Activated T-cell treated with anti-CD3 and anti-CD28 coated beads for 1 hour (primary cell): ENCODE results near the gene DOK7.

Experiments used
- DNase-seq: peaks from one replicate; pipeline ENCODE4 v3.0.0-alpha.2; 2020; ENCODE audit warnings: low read depth

The DOK7 gene, protein sequence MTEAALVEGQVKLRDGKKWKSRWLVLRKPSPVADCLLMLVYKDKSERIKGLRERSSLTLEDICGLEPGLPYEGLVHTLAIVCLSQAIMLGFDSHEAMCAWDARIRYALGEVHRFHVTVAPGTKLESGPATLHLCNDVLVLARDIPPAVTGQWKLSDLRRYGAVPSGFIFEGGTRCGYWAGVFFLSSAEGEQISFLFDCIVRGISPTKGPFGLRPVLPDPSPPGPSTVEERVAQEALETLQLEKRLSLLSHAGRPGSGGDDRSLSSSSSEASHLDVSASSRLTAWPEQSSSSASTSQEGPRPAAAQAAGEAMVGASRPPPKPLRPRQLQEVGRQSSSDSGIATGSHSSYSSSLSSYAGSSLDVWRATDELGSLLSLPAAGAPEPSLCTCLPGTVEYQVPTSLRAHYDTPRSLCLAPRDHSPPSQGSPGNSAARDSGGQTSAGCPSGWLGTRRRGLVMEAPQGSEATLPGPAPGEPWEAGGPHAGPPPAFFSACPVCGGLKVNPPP

GRCh38 chr4:3462790-3463415 is at the start of gene DOK7:
DOK7 (plus strand) TSS chr4:3463306; CDS start chr4:3463376, 70 bp downstream.
- no peak for DNase-seq

DNA sequence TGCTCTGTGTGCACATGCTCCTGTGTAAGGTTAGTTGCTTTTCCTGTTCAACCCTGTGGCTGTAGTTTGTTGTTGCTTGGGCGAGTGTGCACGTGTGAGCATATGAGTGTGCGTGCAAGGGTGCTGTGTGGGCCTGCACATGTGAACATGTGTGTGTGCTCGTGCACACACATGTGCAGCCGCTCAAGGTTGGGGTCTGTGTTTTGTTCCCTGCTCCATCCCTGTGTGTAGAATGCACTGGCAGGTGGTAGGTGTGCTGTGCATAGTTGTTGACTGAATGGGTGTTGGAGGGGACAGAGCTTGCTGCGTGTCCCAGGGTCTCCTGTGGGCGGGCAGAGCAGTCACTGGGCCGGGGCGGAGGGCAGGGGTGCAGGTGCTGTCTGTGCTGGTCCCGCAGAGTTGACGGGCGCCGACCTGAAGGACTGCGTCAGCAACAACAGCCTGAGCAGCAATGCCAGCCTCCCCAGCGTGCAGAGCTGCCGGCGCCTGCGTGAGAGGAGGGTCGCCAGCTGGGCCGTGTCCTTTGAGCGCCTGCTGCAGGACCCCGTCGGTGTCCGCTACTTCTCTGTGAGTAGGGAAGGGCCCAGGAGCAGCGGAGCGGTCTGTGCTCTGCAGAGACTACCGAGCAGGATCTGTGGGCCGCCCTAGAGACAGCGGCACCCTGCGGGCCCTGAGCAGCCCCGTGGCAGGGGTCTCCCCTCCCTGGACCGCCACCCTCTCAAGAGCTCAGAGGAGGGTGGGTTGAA is 49.3 kb upstream of the DOK7 start:
- no peak for DNase-seq

DNA sequence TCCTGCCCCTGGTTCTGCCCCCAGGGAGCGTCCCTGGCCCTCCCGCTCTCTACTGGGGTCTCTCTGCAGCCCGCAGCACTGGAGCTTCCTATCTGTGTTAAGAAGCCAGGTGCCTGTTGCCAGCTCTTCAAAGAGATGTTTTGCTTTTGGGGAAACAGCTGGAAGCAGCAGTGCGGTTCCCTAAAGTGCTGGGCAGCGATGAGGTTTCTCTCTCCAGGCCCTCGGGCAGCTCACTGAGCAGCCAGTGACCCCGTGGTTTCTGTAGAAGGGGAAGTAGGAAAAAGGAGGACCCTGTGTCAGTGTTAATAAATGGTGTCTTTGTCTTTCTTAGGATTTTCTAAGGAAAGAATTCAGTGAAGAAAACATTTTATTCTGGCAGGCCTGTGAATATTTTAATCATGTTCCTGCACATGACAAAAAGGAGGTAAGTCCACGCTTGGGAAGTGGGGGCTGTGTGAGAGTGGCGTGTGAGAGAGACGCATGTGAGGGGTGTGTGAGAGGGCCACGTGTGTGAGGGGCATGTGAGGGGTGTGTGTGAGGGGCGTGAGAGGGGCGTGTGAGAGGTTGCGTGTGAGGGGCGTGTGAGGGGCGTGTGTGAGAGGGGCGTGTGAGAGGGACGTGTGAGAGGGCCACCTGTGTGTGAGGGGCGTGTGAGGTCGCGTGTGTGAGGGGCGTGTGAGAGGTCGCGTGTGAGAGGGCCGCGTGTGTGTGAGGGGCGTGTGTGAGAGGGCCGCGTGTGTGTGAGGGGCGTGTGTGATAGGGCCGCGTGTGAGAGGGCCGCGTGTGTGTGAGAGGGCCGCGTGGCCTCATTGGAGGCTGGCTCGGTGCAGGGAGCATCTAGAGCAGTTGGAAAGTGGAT is 48.5 kb upstream of the DOK7 start:
- DNase-seq, result no peak

DNA sequence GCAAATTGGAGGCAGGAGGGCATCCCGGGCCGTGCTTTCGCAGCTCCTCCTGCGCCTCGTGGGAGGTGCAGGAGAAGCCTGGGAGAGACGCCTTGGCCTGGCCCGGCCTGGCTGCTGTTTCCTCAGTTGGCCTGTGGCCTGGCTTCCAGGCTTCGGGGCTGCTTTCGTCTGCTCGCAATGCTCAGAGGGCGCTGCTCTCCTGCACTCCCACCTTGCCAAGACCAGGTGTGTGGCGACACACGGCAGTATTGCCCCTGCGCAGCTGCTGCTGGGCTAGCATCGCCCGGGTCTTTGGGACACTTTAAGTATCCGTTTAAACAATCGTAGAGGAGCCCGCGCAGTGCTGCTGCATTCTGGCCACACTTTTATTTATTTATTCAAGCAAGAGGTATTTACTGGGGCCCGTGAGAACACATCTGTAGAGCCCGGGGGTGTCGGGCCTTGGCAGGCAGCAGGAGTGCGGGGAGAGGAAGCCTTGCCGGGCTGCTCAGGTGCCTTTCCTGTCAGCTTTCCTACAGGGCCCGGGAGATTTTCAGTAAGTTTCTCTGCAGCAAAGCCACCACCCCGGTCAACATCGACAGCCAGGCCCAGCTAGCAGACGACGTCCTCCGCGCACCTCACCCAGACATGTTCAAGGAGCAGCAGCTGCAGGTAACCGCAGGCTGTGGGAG is 47.5 kb upstream of the DOK7 start:
- DNase-seq, result no peak

DNA sequence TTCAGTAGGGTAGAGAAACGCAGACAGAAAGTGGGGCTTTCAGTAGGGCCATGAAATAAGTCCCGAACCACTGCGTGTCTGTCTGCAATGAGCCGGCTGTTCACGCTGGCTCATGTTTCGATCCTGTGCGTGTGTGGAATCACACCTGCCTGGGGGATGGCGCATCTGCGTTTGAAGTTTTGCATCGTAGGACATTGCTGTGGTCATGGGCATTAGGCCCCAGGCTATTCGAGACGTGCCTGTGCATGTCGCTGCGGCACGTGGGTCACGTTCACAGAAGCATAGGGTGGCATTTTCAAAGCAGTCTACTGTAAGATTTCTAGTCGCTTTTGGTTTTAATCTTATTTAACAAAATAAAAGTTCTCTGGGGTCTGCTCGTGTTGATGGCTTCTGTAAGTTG is 46.8 kb upstream of the DOK7 start:
- no peak for DNase-seq

DNA sequence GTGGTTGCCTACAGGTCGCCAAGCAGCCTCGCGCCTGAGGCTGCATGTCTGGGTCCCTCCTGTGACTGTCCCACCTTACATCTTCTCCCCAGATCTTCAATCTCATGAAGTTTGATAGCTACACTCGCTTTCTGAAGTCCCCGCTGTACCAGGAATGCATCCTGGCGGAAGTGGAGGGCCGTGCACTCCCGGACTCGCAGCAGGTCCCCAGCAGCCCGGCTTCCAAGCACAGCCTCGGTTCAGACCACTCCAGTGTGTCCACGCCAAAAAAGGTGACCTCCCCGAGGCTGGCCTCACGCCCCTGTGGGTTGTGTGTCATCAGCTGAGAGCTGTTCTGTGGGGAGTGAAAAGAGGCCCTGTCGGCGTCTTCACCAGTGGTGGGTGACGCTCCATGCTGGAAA is 46.3 kb upstream of the DOK7 start:
- no peak for DNase-seq

GRCh38 chr4:3417448-3417847 is 45.7 kb upstream of the DOK7 start:
- no peak for DNase-seq

DNA sequence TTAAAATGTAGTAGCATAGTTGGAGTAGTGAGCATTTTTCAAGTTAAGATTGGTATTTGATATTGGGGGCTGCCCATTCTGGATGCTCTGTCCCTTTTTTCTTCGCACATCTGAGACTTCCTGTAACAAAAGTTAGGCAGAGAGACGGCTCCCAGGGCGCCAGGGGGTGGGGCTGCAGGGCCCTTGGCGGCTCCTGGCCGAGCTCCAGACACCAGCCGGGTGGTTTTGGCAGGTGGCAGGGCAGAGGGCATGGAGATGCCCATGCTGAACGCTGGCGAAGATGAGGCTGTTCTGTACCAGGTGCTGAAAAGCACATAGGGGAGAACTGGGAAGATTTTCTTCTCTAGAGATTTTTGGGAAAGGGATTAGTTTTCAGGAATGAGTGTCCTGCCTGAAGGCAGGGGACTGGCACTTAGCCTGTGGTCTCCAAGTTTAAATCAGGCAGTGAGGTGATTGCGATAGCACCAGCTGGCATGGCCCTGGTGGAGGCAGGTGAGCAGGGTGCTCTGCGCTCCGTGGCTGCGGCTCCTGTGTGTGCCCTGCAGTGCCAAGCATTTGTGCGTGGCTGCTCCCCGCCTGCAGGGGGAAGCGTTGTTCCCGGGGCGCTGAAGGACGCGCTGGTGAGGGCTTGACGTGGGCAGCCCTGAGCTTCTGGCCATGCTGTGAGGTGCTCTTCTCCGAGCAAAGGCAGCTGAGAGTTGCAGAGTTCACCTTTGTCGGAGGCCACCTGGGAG is 44.9 kb upstream of the DOK7 start:
- DNase-seq, result no peak

DNA sequence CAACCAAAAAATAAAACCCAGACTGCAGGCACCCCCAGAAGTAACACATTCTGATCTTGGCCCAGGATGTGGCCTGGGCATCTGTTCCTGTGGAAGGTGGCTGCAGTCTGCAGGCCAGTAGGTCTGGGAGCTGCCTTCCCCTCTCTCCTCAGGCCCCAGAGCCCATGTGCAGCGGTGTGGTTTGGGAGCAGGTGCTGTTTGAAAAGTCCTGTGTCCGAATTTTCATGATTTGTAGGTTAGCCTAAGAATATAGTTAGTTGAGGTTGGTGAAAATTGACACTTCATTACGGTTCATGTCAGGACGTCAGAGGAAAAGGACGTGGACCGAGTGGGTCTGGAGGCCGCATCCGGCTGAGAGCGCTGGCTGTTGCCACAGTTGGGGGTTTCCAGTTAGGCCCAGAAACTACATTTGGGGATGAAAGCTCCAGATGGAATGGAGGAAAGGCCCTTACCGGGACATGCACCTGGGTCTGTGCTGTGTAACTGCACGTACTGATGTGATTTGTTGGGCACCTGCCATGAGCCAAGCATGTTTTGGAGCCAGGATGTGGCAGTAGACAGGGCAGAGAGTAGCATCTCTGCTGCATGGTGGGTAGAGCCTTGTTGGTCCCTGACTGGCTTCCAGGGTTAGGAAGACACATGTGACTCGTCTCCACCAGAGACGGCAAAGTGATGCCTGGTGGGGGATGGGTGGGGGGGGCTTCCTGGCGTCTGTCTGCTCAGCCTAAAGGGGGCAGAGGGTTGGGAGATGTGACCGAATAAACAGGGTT is 43.1 kb upstream of the DOK7 start:
- no peak for DNase-seq

GRCh38 chr4:3420606-3420955 is 42.5 kb upstream of the DOK7 start:
- DNase-seq, result no peak

- no peak for DNase-seq
Measured at GRCh38 chr4:3420956-3421355, 42.1 kb upstream of the DOK7 start.

DNA sequence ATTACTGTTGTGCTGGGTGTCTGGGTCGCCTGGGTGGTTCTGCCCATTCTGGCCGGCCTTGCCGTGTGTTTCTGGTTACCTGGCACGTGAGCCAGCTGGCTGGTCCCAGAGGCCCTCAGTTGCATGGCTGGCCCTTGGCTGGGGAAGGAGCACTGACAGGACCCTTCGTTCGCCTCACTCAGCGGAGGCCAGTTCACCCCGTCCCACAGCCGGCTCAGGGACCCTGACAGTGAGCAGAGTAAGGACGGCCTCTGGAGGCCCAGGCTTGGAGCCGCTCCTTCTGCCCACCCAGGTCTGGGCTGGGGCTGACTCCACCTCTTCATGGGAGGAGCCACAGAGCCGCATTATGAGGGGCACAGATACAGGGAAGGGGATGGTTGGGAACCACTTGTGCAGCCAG is 41.6 kb upstream of the DOK7 start:
- DNase-seq, result no peak

DNA sequence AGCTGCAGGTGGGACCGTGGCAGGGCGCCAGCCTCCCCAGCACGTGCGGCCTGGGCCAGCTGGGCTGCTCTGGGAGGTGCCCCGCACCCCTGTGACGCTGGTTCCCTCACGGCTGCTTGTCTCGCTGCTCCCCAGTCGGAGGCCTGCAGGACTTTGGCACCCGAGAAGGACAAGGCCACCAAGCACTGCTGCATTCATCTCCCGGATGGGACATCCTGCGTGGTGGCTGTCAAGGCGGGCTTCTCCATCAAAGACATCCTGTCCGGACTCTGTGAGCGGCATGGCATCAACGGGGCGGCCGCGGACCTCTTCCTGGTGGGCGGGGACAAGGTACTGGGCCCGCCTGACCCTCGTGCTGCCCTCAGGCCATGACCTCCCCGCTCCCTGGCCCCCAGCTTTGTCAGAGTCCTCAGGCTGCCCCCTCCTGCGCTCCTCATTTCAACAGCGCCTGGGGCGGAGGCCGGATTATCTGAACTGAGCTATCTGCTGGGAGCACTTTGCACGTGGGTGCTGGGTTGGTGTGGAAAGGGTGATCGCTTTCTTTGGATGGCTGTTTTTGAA is 40.8 kb upstream of the DOK7 start:
- no peak for DNase-seq

DNA sequence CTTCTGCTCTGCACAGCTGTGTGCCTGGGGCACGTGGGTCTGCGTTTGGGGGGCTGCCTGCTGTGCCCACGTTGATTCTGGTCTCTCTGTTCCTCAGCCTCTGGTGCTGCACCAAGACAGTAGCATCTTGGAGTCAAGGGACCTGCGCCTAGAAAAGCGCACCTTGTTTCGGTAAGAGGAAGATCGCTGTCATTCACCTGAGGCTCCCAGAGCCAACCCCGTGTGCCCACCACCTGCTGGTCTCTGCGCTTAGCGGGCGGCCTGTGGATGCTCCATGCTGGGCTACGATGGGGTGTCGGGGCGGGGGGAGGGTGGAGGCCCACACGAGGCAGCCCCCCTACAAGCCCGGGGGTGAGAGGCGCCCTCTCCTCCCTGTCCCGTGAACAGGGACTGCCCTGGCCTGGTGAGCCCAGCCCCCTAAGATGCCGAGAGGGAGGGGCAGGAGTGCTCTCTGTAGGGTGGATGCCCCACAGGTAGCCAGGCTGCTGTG is 40.3 kb upstream of the DOK7 start:
- no peak for DNase-seq

DNA sequence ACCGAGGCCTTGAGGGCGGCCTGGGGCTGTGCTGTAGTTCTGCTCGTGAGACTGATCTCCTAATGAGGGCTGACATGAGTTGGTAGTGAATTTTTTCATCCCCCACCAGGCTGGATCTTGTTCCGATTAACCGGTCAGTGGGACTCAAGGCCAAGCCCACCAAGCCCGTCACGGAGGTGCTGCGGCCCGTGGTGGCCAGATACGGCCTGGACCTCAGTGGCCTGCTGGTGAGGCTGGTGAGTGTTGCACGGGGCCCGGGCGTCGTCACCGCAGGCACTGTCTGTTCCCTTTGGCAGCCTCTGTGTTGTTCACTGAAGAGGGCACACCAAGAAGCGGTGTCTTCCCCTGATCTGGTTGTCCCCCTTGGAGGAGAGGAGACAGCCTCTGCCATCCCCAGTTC is 39.7 kb upstream of the DOK7 start:
- no peak for DNase-seq

DNA sequence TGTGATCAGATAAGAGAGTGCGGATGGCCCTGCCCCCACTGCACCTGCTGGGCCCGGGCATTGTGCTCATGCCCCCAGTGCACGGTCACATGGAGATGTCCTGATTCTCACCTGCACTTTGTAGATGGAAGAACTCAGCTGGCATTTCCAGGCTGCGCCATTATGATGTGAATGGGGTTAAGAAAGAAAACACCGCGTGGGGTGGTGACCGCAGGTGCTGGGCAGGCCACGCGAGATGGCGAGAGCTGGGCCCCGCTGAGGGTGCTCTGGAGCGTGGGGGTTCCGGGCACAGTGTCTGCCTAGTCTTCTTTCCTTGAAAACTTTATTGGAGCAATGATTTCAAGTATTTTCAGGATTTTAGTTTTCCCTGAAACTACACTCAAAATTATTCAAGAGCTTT is 39.2 kb upstream of the DOK7 start:
- DNase-seq, result no peak

- DNase-seq, result no peak
Measured at GRCh38 chr4:3424522-3425095, 38.5 kb upstream of the DOK7 start.

DNA sequence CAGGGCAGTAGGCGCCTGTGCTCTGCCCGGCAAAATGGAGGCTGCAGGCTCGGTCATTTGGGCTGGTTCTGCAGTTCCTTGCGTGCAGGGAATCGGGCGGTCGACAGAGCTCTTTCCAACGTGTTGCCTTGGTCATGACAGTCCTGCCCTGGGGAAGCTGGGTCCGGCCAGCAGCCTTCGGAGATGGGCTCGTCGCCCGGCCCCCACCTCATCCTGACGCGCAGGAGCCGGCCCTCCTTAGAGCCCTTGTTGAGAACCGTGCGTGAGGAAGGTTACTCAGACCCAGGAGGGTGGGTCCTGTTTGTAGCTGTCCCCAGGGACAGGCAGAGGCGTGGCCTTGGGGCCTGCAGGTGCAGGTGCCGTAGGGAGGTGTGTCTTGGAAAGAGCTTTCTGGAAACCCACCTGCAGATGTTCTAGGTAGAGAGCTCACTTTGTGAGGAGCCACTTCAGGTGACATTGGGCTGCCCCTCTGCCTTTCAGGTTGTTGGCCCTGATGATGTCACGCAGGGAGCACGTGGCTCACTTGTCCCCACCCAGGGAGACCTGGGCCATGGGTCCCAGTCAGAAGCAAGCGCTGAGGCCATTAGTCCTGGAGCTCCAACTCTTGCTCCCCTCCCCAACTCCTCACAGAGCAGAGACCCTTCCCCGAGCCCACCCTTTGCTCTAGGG is 36.5 kb upstream of the DOK7 start:
- DNase-seq, result no peak

DNA sequence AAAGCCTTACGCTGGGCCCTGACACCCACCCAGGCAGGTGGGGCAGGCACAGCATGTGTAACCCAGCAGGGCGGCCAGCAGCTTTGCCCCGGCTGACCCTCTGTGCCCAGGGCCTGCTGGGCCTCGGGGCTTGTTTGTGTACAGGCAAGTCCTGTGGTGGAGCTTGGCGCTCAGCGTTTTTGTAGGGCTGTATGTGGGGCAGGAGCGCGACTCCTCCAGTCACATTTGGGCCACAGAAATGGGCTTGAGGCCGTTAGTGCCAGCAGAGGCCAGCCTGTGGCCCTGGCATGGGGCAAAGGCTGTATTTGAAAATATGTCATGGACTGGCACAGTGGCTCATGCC is 36.0 kb upstream of the DOK7 start:
- DNase-seq, result no peak
